PC-3 (cell line): ENCODE data around the gene NAA38. TPM values are rescaled to one million over a fixed set of nuclear protein-coding genes. Genes with fewer than 3 reads are reported as not detected.

Experiments
- ATAC-seq: fragments of 200-7000 bp; cut with Tn5 transposase; 2 replicates; pipeline ENCODE4 v1.9.1; 2020; ENCODE audit warnings: mild to moderate bottlenecking, moderate library complexity
- BruUV-seq: library from RNA; stranded (reverse); fragments of 400-500 nt; replicated peaks from 2 replicates; lab custom pipeline; 2021; lab: Mats Ljungman, UMichigan
- CTCF ChIA-PET: fragments of 300-600 bp; sonication (Branson Sonifier 250); formaldehyde crosslinking; loops from one replicate; lab custom pipeline; 2022; ENCODE audit warnings: antibody characterized with exemption; lab: Charles Lee
- POLR2A ChIA-PET: fragments of 300-600 bp; sonication (Branson Sonifier 250); formaldehyde crosslinking; loops from one replicate; lab custom pipeline; 2022; ENCODE audit warnings: antibody characterized with exemption; ENCODE audit not compliant: unreplicated experiment; lab: Charles Lee
- DNase-seq: peaks from one replicate; pipeline ENCODE4 v3.0.0-alpha.2; 2015
- H2AFZ ChIP-seq: fragments of 300-600 bp; sonication (generic); 2 replicates; pipeline ENCODE4 v1.6.0; 2016; ENCODE audit warnings: antibody characterized with exemption, low read length
- H3F3A ChIP-seq: fragments of 300-600 bp; sonication (generic); one replicate; pipeline ENCODE4 v1.6.0; 2017; ENCODE audit warnings: antibody characterized with exemption, low read length, control low read depth, mild to moderate bottlenecking; ENCODE audit not compliant: unreplicated experiment
- H3K27ac ChIP-seq: fragments of 300-600 bp; sonication (generic); 2 replicates; pipeline ENCODE4 v1.5.1; 2016; ENCODE audit warnings: mild to moderate bottlenecking, low read length
- H3K27me3 ChIP-seq: fragments of 300-600 bp; sonication (generic); 2 replicates; pipeline ENCODE4 v1.6.1; 2016; ENCODE audit warnings: low read length, mixed read lengths
- H3K36me3 ChIP-seq: fragments of 300-600 bp; sonication (generic); 2 replicates; pipeline ENCODE4 v1.6.1; 2016; ENCODE audit warnings: low read depth, mixed run types, low read length, mixed read lengths
- H3K4me1 ChIP-seq: fragments of 300-600 bp; sonication (generic); 2 replicates; pipeline ENCODE4 v1.5.1; 2016; ENCODE audit warnings: low read length; ENCODE audit not compliant: insufficient read depth
- H3K4me2 ChIP-seq: fragments of 300-600 bp; sonication (generic); 2 replicates; pipeline ENCODE4 v1.6.0; 2016; ENCODE audit warnings: low read length
- H3K4me3 ChIP-seq: fragments of 300-600 bp; sonication (generic); 2 replicates; pipeline ENCODE4 v1.5.1; 2016; ENCODE audit warnings: mild to moderate bottlenecking, low read length, mixed read lengths
- H3K79me2 ChIP-seq: fragments of 300-600 bp; sonication (generic); 2 replicates; pipeline ENCODE4 v1.6.1; 2017; ENCODE audit warnings: low read length, mixed read lengths
- H3K9ac ChIP-seq: fragments of 300-600 bp; sonication (generic); 2 replicates; pipeline ENCODE4 v1.6.0; 2016; ENCODE audit warnings: mild to moderate bottlenecking, low read length
- H3K9me2 ChIP-seq: fragments of 300-600 bp; sonication (generic); replicated peaks from 2 replicates; pipeline ENCODE4 v1.6.1; 2016; ENCODE audit warnings: mixed run types, low read length, mixed read lengths
- H3K9me3 ChIP-seq: fragments of 300-600 bp; sonication (generic); 2 replicates; pipeline ENCODE4 v1.6.1; 2016; ENCODE audit warnings: low read length, mixed read lengths
- H4K20me1 ChIP-seq: fragments of 300-600 bp; sonication (generic); 2 replicates; pipeline ENCODE4 v1.6.1; 2016; ENCODE audit warnings: low read length, mixed read lengths
- CTCF ChIP-seq: fragments of 300-600 bp; sonication (generic); conservative IDR thresholded peaks from 2 replicates; pipeline ENCODE4 v1.5.1; 2017; ENCODE audit warnings: antibody characterized with exemption, low read depth, mild to moderate bottlenecking, low read length
- EZH2 ChIP-seq: fragments of 300-600 bp; sonication (generic); IDR thresholded peaks from one replicate; pipeline ENCODE4 v1.6.1; 2017; ENCODE audit warnings: antibody characterized with exemption, mild to moderate bottlenecking, low read length; ENCODE audit not compliant: unreplicated experiment
- EZH2phosphoT487 ChIP-seq: fragments of 300-600 bp; sonication (generic); IDR thresholded peaks from 2 replicates; pipeline ENCODE4 v1.6.1; 2018; ENCODE audit warnings: mild to moderate bottlenecking, antibody characterized with exemption, low read length, borderline replicate concordance
- intact Hi-C: fragments of 100-400 bp; cut with micrococcal nuclease; formaldehyde crosslinking; loops from 2 replicates; pipeline ENCODE4 v1.9.0; 2023
- total RNA-seq: library from RNA; depleted of rRNA; stranded (reverse); fragments of >200 nt; gene quantifications from 2 replicates; pipeline ENCODE4 v1.2.3, GENCODE V29; 2014

The NAA38 gene
- total RNA-seq, 1 experiment from 2014 or later, result 403 TPM

GRCh38 chr17:7840441-7840840 is 16.9 kb downstream of the NAA38 start:
- no peak for ATAC-seq
- Histone ChIP-seq H3K27ac (no peak overlapping the region), H3K27me3 (no peaks in the 10 kb centered on the region), H3F3A (no peaks in the 10 kb centered on the region), H3K36me3 (no peaks in the 10 kb centered on the region), H4K20me1 (no peaks in the 10 kb centered on the region), H2AFZ (no peak overlapping the region), H3K9me2 (no peaks in the 10 kb centered on the region), H3K9me3 (no peaks in the 10 kb centered on the region), H3K4me3 (no peak overlapping the region), H3K9ac (no peak overlapping the region), H3K79me2 (peaks cover 39% of the 10 kb centered on the region), H3K4me2 (peak overlapping the region; percentile 88), H3K4me1 (peaks cover 40% of the 10 kb centered on the region)
- CTCF ChIA-PET, result no interaction called here
- TF ChIP-seq CTCF (no peak), EZH2 (no peak), EZH2phosphoT487 (no peak)
- POLR2A ChIA-PET, result no interaction called here
- DNase-seq, result no peak
- intact Hi-C loops, result loop anchor here (5.0 kb wide), 1 partner anchor 98 kb away; no protein-coding TSS in a partner anchor
- BruUV-seq, result no TSS peak

GRCh38 chr17:7839876-7840261 is 17.5 kb downstream of the NAA38 start:
- no peak overlapping the region for H3K9ac ChIP-seq
- H3K27ac ChIP-seq, result no peak overlapping the region
- no peaks in the 10 kb centered on the region for H3F3A ChIP-seq
- H4K20me1 ChIP-seq, result no peaks in the 10 kb centered on the region
- no peaks in the 10 kb centered on the region for H3K27me3 ChIP-seq
- H3K9me3 ChIP-seq, result no peaks in the 10 kb centered on the region
- H3K79me2 ChIP-seq, result peaks cover 33% of the 10 kb centered on the region
- intact Hi-C loops, result loop anchor here (5.0 kb wide), 1 partner anchor 98 kb away; no protein-coding TSS in a partner anchor
- TF ChIP-seq EZH2 (no peak), EZH2phosphoT487 (no peak), CTCF (no peak)
- ATAC-seq (no peak), DNase-seq (no peak)
- ChIA-PET POLR2A (no interaction called here), CTCF (no interaction called here)
- no peak overlapping the region for H2AFZ ChIP-seq
- H3K9me2 ChIP-seq, result no peaks in the 10 kb centered on the region
- BruUV-seq, result no TSS peak
- H3K4me2 ChIP-seq, result no peak overlapping the region
- no peaks in the 10 kb centered on the region for H3K36me3 ChIP-seq
- peaks cover 34% of the 10 kb centered on the region for H3K4me1 ChIP-seq
- no peak overlapping the region for H3K4me3 ChIP-seq

- H4K20me1 ChIP-seq, result no peaks in the 10 kb centered on the region
- H3F3A ChIP-seq, result no peaks in the 10 kb centered on the region
- BruUV-seq, result no TSS peak
- H3K4me1 ChIP-seq, result peaks cover 34% of the 10 kb centered on the region
- POLR2A ChIA-PET, result no interaction called here
- DNase-seq (no peak), ATAC-seq (no peak)
- TF ChIP-seq EZH2 (no peak), CTCF (no peak), EZH2phosphoT487 (no peak)
- H3K79me2 ChIP-seq, result peaks cover 30% of the 10 kb centered on the region
- H3K27ac ChIP-seq, result no peak overlapping the region
- H3K9me3 ChIP-seq, result no peaks in the 10 kb centered on the region
- H3K4me2 ChIP-seq, result peak overlapping the region; percentile 70
- CTCF ChIA-PET, result no interaction called here
- no peaks in the 10 kb centered on the region for H3K27me3 ChIP-seq
- no peaks in the 10 kb centered on the region for H3K9me2 ChIP-seq
- H3K36me3 ChIP-seq, result no peaks in the 10 kb centered on the region
- intact Hi-C loops, result no loop called here
- H2AFZ ChIP-seq, result no peak overlapping the region
- no peak overlapping the region for H3K9ac ChIP-seq
- H3K4me3 ChIP-seq, result no peak overlapping the region
Observed at GRCh38 chr17:7839190-7839875, 18.0 kb downstream of the NAA38 start.
